GM18909 (cell line): ENCODE results near the gene HM13.
"Not testable (repeated sequence)": the region's sequence is repeated elsewhere in the genome, so short reads cannot be mapped to it uniquely, and the experiment has no call there.

Experiments
- ATAC-seq: cut with Tn5 transposase; IDR thresholded peaks from one replicate; pipeline ENCODE4 v1.9.1; 2021; ENCODE audit warnings: mild to moderate bottlenecking; ENCODE audit not compliant: unreplicated experiment, poor library complexity

Gene HM13

GRCh38 chr20:31579941-31580651 is 65.9 kb downstream of the HM13 start:
- ATAC-seq, result not testable (repeated sequence)

DNA sequence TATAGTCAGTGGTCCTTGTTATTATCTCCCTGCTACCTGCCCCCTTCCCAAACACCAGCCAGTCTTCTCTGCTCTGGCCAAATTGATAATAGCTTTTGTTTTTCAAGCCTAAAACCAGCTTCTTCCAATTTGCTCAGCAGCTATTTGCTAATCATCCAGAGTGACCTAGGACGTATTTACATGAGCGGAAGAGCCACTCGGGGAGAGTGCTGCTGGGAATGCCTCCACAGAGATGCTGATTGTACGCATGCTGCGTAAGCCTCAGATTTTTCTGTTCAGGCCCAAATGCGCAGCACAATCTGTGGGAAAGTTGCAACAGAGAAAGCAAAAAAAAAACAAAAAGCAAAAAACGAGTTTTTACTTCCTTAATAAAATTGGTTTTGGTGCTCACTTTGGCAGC is 66.5 kb downstream of the HM13 start:
- no peak for ATAC-seq

GRCh38 chr20:31581391-31581790 is 67.1 kb downstream of the HM13 start:
- ATAC-seq, result no peak

GRCh38 chr20:31587545-31588389 is 73.5 kb downstream of the HM13 start:
- ATAC-seq, result no peak

- no peak for ATAC-seq
These were observed 76.5 kb downstream of the HM13 start for GRCh38 chr20:31590717-31591225.

- ATAC-seq, result no peak
These were observed 79.2 kb downstream of the HM13 start for GRCh38 chr20:31593221-31594001.

DNA sequence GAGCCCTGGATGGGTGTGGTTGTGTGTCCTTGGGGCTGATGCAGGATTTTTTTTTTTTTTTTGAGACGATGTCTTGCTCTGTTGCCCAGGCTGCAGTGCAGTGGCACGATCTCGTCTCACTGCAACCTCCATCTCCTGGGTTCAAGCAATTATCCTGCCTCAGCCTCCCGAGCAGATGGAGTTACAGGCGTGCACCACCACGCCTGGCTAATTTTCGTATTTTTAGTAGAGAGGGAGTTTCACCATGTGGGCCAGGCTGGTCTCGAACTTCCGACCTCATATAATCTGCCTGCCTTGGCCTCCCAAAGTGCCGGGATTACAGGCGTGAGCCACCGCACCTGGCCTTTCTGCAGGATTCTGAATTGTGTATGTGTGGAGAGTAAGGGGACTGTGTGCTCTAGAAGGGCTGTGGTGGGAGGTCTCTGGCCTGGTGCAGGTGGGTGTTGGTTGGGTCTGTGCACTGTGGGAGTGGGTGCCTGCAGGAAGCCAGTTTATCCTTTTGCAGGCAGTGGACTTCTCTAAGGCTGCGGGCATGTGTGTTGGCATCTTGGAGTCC is 79.8 kb downstream of the HM13 start:
- no peak for ATAC-seq

DNA sequence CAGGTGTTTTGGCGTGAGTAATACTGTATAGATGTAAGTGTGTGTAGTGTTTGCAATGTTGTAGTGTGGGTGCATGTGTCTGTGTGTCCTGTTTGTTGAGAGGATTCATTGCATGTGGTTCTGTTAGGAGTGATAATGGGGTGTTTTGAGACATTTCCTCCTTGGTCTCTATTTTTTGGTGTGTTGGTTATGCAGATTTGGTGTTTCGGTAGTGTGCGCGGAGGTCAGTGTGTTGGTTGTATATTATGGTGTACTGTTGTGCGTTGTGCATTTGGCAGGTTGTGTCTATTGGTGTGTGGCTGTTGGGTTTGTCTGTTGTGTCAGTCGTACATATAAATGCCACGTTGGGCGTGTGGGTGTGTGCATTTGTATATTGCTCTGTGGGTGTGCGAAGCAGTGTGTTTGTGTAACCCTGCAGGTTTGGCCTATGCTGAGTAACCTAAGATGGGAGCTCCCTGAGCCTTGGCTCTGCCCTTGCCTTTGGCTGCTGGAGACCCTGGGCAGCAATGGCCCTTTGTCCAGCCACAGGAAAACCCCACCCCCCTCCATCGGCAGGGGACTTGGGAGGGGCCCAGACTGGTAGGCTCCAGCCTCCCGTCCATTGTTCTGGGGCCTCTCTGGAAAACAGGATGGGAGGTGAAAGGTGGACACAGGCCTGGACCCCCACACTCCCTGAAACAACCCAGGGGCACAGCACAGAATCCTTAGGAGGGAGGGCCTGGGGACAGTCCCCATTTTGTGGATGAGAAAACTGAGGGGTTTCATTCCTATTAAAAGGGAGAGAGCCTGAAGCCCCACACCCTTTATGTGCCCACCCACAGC is 80.5 kb downstream of the HM13 start:
- ATAC-seq, result no peak

- no peak for ATAC-seq
These were observed 81.1 kb downstream of the HM13 start for GRCh38 chr20:31595380-31595653.

GRCh38 chr20:31595654-31596411 is 81.6 kb downstream of the HM13 start:
- ATAC-seq, result no peak

- ATAC-seq, result not testable (repeated sequence)
These were observed 82.1 kb downstream of the HM13 start for GRCh38 chr20:31596412-31596715.

- ATAC-seq, result no peak
These were observed 82.7 kb downstream of the HM13 start for GRCh38 chr20:31596831-31597480.

DNA sequence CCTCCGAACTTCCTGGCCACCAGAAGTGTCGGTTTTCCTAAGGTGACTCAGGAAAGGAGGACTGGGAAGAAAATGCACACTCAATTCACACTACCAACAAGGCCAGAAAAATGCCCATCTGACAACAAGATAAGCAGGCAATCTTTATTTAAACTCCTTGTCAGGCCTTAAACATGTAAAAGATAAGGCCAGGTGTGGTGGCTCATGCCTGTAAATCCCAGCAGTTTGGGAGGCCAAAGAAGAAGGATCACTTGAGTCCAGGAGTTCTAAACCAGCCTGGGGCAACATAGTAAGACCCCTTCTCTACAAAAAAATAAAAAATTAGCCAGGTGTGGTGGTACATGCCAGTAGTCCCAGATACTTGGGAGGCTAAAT is 83.2 kb downstream of the HM13 start:
- no peak for ATAC-seq

DNA sequence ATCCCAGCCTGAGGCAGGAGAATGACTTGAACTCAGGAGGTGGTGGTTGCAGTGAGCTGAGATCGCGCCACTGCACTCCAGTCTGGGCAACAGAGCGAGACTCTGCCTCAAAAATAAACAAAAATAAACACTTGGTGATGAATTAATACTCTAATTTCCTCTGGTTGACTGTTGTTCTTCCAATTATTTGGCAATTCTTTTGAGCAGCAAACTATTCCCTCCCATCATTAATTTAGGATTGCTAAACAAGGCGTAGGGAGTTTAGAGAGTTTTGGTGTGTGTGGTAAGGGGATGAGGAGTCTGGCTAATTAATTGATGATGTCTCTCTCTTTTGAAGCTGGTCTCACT is 88.2 kb downstream of the HM13 start:
- ATAC-seq, result no peak

GRCh38 chr20:31602779-31603441 is 88.7 kb downstream of the HM13 start:
- ATAC-seq, result peak; percentile 63

GRCh38 chr20:31603822-31604566 is 89.8 kb downstream of the HM13 start:
- ATAC-seq, result peak; percentile 46

- ATAC-seq, result no peak
These were observed 90.4 kb downstream of the HM13 start for GRCh38 chr20:31604567-31605030.
